HG02870 (cell line): ENCODE results near the gene SLC26A1.
"Not testable (repeated sequence)": the region's sequence is repeated elsewhere in the genome, so short reads cannot be mapped to it uniquely, and the experiment has no call there.

Experiments used
- ATAC-seq: cut with Tn5 transposase; IDR thresholded peaks from one replicate; pipeline ENCODE4 v1.9.1; 2021; ENCODE audit warnings: mild to moderate bottlenecking, moderate library complexity; ENCODE audit not compliant: unreplicated experiment

SLC26A1 gene

GRCh38 chr4:955931-956381 is 37.2 kb downstream of the SLC26A1 start:
- ATAC-seq = no peak

GRCh38 chr4:955161-955921 is 37.9 kb downstream of the SLC26A1 start:
- no peak for ATAC-seq

- no peak for ATAC-seq
Observed at GRCh38 chr4:954211-955020, 38.8 kb downstream of the SLC26A1 start.

- ATAC-seq = no peak
Observed at GRCh38 chr4:953574-953915, 39.7 kb downstream of the SLC26A1 start.

GRCh38 chr4:952881-953573 is 40.2 kb downstream of the SLC26A1 start:
- no peak for ATAC-seq

- no peak for ATAC-seq
Observed at GRCh38 chr4:951594-952468, 41.4 kb downstream of the SLC26A1 start.

- no peak for ATAC-seq
Observed at GRCh38 chr4:951186-951585, 42.0 kb downstream of the SLC26A1 start.

- no peak for ATAC-seq
Observed at GRCh38 chr4:950136-951020, 42.8 kb downstream of the SLC26A1 start.

- no peak for ATAC-seq
Observed at GRCh38 chr4:949656-950055, 43.5 kb downstream of the SLC26A1 start.

- no peak for ATAC-seq
Observed at GRCh38 chr4:948936-949300, 44.3 kb downstream of the SLC26A1 start.

- ATAC-seq = no peak
Observed at GRCh38 chr4:948101-948935, 44.9 kb downstream of the SLC26A1 start.

- ATAC-seq = no peak
Observed at GRCh38 chr4:947491-947971, 45.7 kb downstream of the SLC26A1 start.

- ATAC-seq = no peak
Observed at GRCh38 chr4:946517-947471, 46.4 kb downstream of the SLC26A1 start.

GRCh38 chr4:946103-946450 is 47.1 kb downstream of the SLC26A1 start:
- ATAC-seq = no peak

GRCh38 chr4:945274-946102 is 47.7 kb downstream of the SLC26A1 start:
- no peak for ATAC-seq

- ATAC-seq = not testable (repeated sequence)
Observed at GRCh38 chr4:939508-939907, 53.7 kb downstream of the SLC26A1 start.
